Posterior cingulate gyrus (tissue), 11 donors: ENCODE data around the gene ZSCAN22.
A peak's percentile ranks its signal among the peaks of the same experiment; 100 is the strongest.
"Not testable (repeated sequence)": the region's sequence is repeated elsewhere in the genome, so short reads cannot be mapped to it uniquely, and the experiment has no call there.

Experiments
- DNase-seq, 10 donors: peaks; one replicate each; pipeline versions ENCODE4 v3.0.0 to v3.0.0-alpha.2; 2020 to 2021; ENCODE audit warnings: mixed read lengths in 3 of 10
- intact Hi-C: fragments of 100-400 bp; cut with DNase I; formaldehyde crosslinking; loops from one replicate; pipeline ENCODE4 v1.15.1; 2023

The ZSCAN22 gene

GRCh38 chr19:58366585-58367430 lies 40.0 kb downstream of the ZSCAN22 start:
- intact Hi-C loops: no loop called here
- DNase-seq: peak in 1 of 10 donors; percentile 79

- intact Hi-C loops: no loop called here
- DNase-seq: peak in 1 of 10 donors; percentile 77
These were observed 41.1 kb downstream of the ZSCAN22 start for GRCh38 chr19:58367698-58368454.

- DNase-seq: peak in 1 of 10 donors; percentile 86
- intact Hi-C loops: no loop called here
These were observed 42.0 kb downstream of the ZSCAN22 start for GRCh38 chr19:58368561-58369360.

- DNase-seq: no peak
- intact Hi-C loops: no loop called here
These were observed 45.7 kb downstream of the ZSCAN22 start for GRCh38 chr19:58372311-58373133.

GRCh38 chr19:58374200-58374599 lies 47.4 kb downstream of the ZSCAN22 start:
- no peak for DNase-seq
- intact Hi-C loops: no loop called here

- DNase-seq, intact Hi-C loops: not testable (repeated sequence)
These were observed 49.9 kb downstream of the ZSCAN22 start for GRCh38 chr19:58376724-58377123.

GRCh38 chr19:58379246-58379645 lies 52.5 kb downstream of the ZSCAN22 start:
- no peak for DNase-seq
- intact Hi-C loops: no loop called here

GRCh38 chr19:58380037-58380661 lies 53.4 kb downstream of the ZSCAN22 start:
- peak in 1 of 10 donors; percentile 80 for DNase-seq
- intact Hi-C loops: loop anchor here (1.0 to 2.0 kb wide), 2 partner anchors 17 to 53 kb away; partner anchors contain the start of gene ZNF497

GRCh38 chr19:58380662-58381459 lies 54.1 kb downstream of the ZSCAN22 start, which contains the start of gene ZNF837:
TSS of gene ZNF837 (minus strand) at chr19:58381030. CDS start at chr19:58369332, 11,698 bp downstream.
- DNase-seq: peak; percentile 96 to 100 (median 98)
- intact Hi-C loops: loop anchor here (1.0 to 2.0 kb wide), 2 partner anchors 18 to 54 kb away; partner anchors contain the start of gene ZNF497

GRCh38 chr19:58381460-58382212 lies 54.8 kb downstream of the ZSCAN22 start:
- peak in 2 of 10 donors; percentile 62 to 80 for DNase-seq
- intact Hi-C loops: loop anchor here (2.0 kb wide), 1 partner anchor 19 kb away; the partner anchor contains the start of gene ZNF497

- intact Hi-C loops: no loop called here
- DNase-seq: peak in 1 of 10 donors; percentile 46
These were observed 56.3 kb downstream of the ZSCAN22 start for GRCh38 chr19:58382997-58383603.

- intact Hi-C loops: no loop called here
- peak in 3 of 10 donors; percentile 56 to 72 (median 70) for DNase-seq
These were observed 58.6 kb downstream of the ZSCAN22 start for GRCh38 chr19:58385313-58385890.

GRCh38 chr19:58385891-58386575 lies 59.2 kb downstream of the ZSCAN22 start:
- intact Hi-C loops: no loop called here
- DNase-seq: peak in 2 of 10 donors; percentile 59 to 83

GRCh38 chr19:58386576-58387337 lies 60.0 kb downstream of the ZSCAN22 start, which contains the start of gene RPS5:
TSS of gene RPS5 (plus strand) at chr19:58387269. CDS start at chr19:58388138, 869 bp downstream.
- peak; percentile 94 to 99 (median 96) for DNase-seq
- intact Hi-C loops: no loop called here
